GM21786 (cell line): ENCODE measurements around the gene FAM118A.
"Not testable (repeated sequence)": the region's sequence is repeated elsewhere in the genome, so short reads cannot be mapped to it uniquely, and the experiment has no call there.

Source experiments
- ATAC-seq: cut with Tn5 transposase; IDR thresholded peaks from one replicate; pipeline ENCODE4 v1.9.1; 2021; ENCODE audit not compliant: unreplicated experiment

FAM118A gene

GRCh38 chr22:45308957-45309421 lies 745 bp upstream of the FAM118A start:
- ATAC-seq: no peak

- no peak for ATAC-seq
Measured at GRCh38 chr22:45310331-45310976, 720 bp downstream of the FAM118A start.

GRCh38 chr22:45310977-45311531 lies 1.3 kb downstream of the FAM118A start:
- no peak for ATAC-seq

GRCh38 chr22:45312415-45312814 lies 2.7 kb downstream of the FAM118A start:
- ATAC-seq: no peak

GRCh38 chr22:45312856-45313255 lies 3.1 kb downstream of the FAM118A start:
- no peak for ATAC-seq

GRCh38 chr22:45314054-45314721 lies 4.5 kb downstream of the FAM118A start:
- ATAC-seq: no peak

- ATAC-seq: no peak
Measured at GRCh38 chr22:45314786-45315185, 5.1 kb downstream of the FAM118A start.

- ATAC-seq: no peak
Measured at GRCh38 chr22:45316796-45317526, 7.2 kb downstream of the FAM118A start.

- ATAC-seq: no peak
Measured at GRCh38 chr22:45317551-45318167, 7.9 kb downstream of the FAM118A start.

- peak; percentile 52 for ATAC-seq
Measured at GRCh38 chr22:45318168-45318557, 8.4 kb downstream of the FAM118A start.

GRCh38 chr22:45318558-45319323 lies 9.0 kb downstream of the FAM118A start:
- peak; percentile 43 for ATAC-seq

- ATAC-seq: no peak
Measured at GRCh38 chr22:45319324-45319685, 9.6 kb downstream of the FAM118A start.

- no peak for ATAC-seq
Measured at GRCh38 chr22:45320357-45320976, 10.7 kb downstream of the FAM118A start.

- no peak for ATAC-seq
Measured at GRCh38 chr22:45321827-45322226, 12.1 kb downstream of the FAM118A start.

- ATAC-seq: no peak
Measured at GRCh38 chr22:45322873-45323525, 13.3 kb downstream of the FAM118A start.

- no peak for ATAC-seq
Measured at GRCh38 chr22:45323695-45324094, 14.0 kb downstream of the FAM118A start.

- no peak for ATAC-seq
Measured at GRCh38 chr22:45324311-45324711, 14.6 kb downstream of the FAM118A start.

GRCh38 chr22:45328261-45328660 lies 18.5 kb downstream of the FAM118A start:
- not testable (repeated sequence) for ATAC-seq

GRCh38 chr22:45328822-45329529 lies 19.2 kb downstream of the FAM118A start:
- no peak for ATAC-seq
